Measurements from ENCODE around the gene UBE2G2.

DNA sequence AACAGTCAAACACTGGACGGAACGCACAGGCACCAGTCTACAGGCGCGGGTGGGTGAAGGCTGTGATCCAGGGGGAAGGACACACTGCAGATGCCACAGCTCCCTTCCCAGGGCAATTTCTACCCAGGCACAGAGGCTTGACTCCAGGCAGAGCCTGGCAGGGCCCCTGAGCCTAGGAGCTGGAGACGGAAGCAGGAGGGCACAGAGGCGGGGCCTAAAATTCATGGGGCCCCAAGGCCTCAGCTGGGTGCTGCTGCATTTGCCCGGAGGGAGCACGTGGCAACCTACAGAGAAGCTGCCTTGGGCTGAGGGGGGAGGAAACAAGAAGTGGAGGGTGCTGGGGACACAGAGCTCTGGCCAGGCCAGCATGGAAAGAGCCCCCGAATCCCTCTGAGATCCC lies 41.2 kb downstream of the UBE2G2 start:
- no peak for TF ChIP-seq POLR2A (IDR thresholded peaks at IDR 0.05; ENCODE audit: low read depth, low read length)
- no peak for TF ChIP-seq POLR2AphosphoS5 (IDR thresholded peaks at IDR 0.05; ENCODE audit: low read depth, low read length)
- TF ChIP-seq TAF1 (IDR thresholded peaks at IDR 0.05; ENCODE audit: borderline replicate concordance, low read depth, low read length): no peak

Data from GM12892 (cell line).